NCI-H128 (cell line): Measurements from ENCODE around the gene PARL.
"Not testable (repeated sequence)": the region's sequence is repeated elsewhere in the genome, so short reads cannot be mapped to it uniquely, and the experiment has no call there.

ENCODE experiments used
- DNase-seq: peaks from one replicate; lab custom pipeline; 2025; ENCODE audit not compliant: unreplicated experiment; lab: John Stamatoyannopoulos, UW

PARL gene

GRCh38 chr3:183904833-183905780 lies 20.4 kb upstream of the PARL start:
- DNase-seq: no peak

- no peak for DNase-seq
Observed at GRCh38 chr3:183898028-183898431, 13.3 kb upstream of the PARL start.

GRCh38 chr3:183897606-183898005 lies 12.9 kb upstream of the PARL start:
- no peak for DNase-seq

- DNase-seq: no peak
Observed at GRCh38 chr3:183896610-183897009, 11.9 kb upstream of the PARL start.

GRCh38 chr3:183896184-183896583 lies 11.5 kb upstream of the PARL start:
- DNase-seq: no peak

- DNase-seq: no peak
Observed at GRCh38 chr3:183895774-183896173, 11.1 kb upstream of the PARL start.

- DNase-seq: no peak
Observed at GRCh38 chr3:183895296-183895695, 10.6 kb upstream of the PARL start.

- DNase-seq: no peak
Observed at GRCh38 chr3:183892610-183893214, 8.0 kb upstream of the PARL start.

GRCh38 chr3:183885766-183886165 lies 1.1 kb upstream of the PARL start:
- no peak for DNase-seq

GRCh38 chr3:183884097-183884426 lies 618 bp downstream of the PARL start:
- DNase-seq: no peak

- DNase-seq: no peak
Observed at GRCh38 chr3:183883291-183884096, 1.2 kb downstream of the PARL start.

GRCh38 chr3:183880121-183880520 lies 4.6 kb downstream of the PARL start:
- no peak for DNase-seq

- no peak for DNase-seq
Observed at GRCh38 chr3:183879243-183879642, 5.4 kb downstream of the PARL start.

- DNase-seq: no peak
Observed at GRCh38 chr3:183878071-183878470, 6.6 kb downstream of the PARL start.

- DNase-seq: not testable (repeated sequence)
Observed at GRCh38 chr3:183877227-183877626, 7.5 kb downstream of the PARL start.

GRCh38 chr3:183875411-183875810 lies 9.3 kb downstream of the PARL start:
- DNase-seq: no peak

- no peak for DNase-seq
Observed at GRCh38 chr3:183873914-183874313, 10.8 kb downstream of the PARL start.

- DNase-seq: no peak
Observed at GRCh38 chr3:183871541-183871940, 13.1 kb downstream of the PARL start.

- no peak for DNase-seq
Observed at GRCh38 chr3:183870563-183870962, 14.1 kb downstream of the PARL start.

GRCh38 chr3:183868796-183869195 lies 15.9 kb downstream of the PARL start:
- no peak for DNase-seq

- no peak for DNase-seq
Observed at GRCh38 chr3:183862610-183863009, 22.1 kb downstream of the PARL start.

- no peak for DNase-seq
Observed at GRCh38 chr3:183857863-183858262, 26.8 kb downstream of the PARL start.
